ENCODE data around the gene ZNF578.

Gene ZNF578

GRCh38 chr19:52536448-52536800 is 83.1 kb downstream of the ZNF578 start:
- TF ChIP-seq SIN3A (IDR thresholded peaks at IDR 0.05; ENCODE audit: borderline replicate concordance, insufficient read depth, low read length) = no peak
- TF ChIP-seq REST (IDR thresholded peaks at IDR 0.05; ENCODE audit: insufficient read depth in 1 of 2, low read depth in 2 of 2, low read length in 2 of 2) = no peak
- TF ChIP-seq POLR2AphosphoS5 (IDR thresholded peaks at IDR 0.05; ENCODE audit: low read depth, low read length) = no peak

- TF ChIP-seq POLR2AphosphoS5 (IDR thresholded peaks at IDR 0.05; ENCODE audit: low read depth, low read length) = no peak
- TF ChIP-seq REST (IDR thresholded peaks at IDR 0.05; ENCODE audit: insufficient read depth in 1 of 2, low read depth in 2 of 2, low read length in 2 of 2) = no peak
- TF ChIP-seq TAF1 (IDR thresholded peaks at IDR 0.05; ENCODE audit: borderline replicate concordance, insufficient read depth, low read length) = no peak
- TF ChIP-seq SIN3A (IDR thresholded peaks at IDR 0.05; ENCODE audit: borderline replicate concordance, insufficient read depth, low read length) = no peak
- TF ChIP-seq FOXP2 (optimal IDR thresholded peaks at IDR 0.05; ENCODE audit: borderline replicate concordance, extremely low read depth, extremely low read length, insufficient read depth) = no peak
These were observed 88.3 kb downstream of the ZNF578 start for GRCh38 chr19:52541608-52542007.

- TF ChIP-seq TAF1 (IDR thresholded peaks at IDR 0.05; ENCODE audit: borderline replicate concordance, insufficient read depth, low read length) = no peak
- TF ChIP-seq FOXP2 (optimal IDR thresholded peaks at IDR 0.05; ENCODE audit: borderline replicate concordance, extremely low read depth, extremely low read length, insufficient read depth) = no peak
- TF ChIP-seq SIN3A (IDR thresholded peaks at IDR 0.05; ENCODE audit: borderline replicate concordance, insufficient read depth, low read length) = no peak
- no peak for TF ChIP-seq POLR2AphosphoS5 (IDR thresholded peaks at IDR 0.05; ENCODE audit: low read depth, low read length)
- TF ChIP-seq REST (IDR thresholded peaks at IDR 0.05; ENCODE audit: insufficient read depth in 1 of 2, low read depth in 2 of 2, low read length in 2 of 2) = no peak
These were observed 89.8 kb downstream of the ZNF578 start for GRCh38 chr19:52542984-52543664.

- TF ChIP-seq FOXP2 (optimal IDR thresholded peaks at IDR 0.05; ENCODE audit: borderline replicate concordance, extremely low read depth, extremely low read length, insufficient read depth) (no peak), REST (IDR thresholded peaks at IDR 0.05; ENCODE audit: insufficient read depth in 1 of 2, low read depth in 2 of 2, low read length in 2 of 2) (no peak), SIN3A (IDR thresholded peaks at IDR 0.05; ENCODE audit: borderline replicate concordance, insufficient read depth, low read length) (no peak), TAF1 (IDR thresholded peaks at IDR 0.05; ENCODE audit: borderline replicate concordance, insufficient read depth, low read length) (no peak)
These were observed 101.0 kb downstream of the ZNF578 start for GRCh38 chr19:52554216-52554971.
